Measurements from ENCODE around the gene ABLIM3.

ABLIM3 gene

GRCh38 chr5:149261246-149261645 lies 120.0 kb downstream of the ABLIM3 start:
- in situ Hi-C loops (cut with HindIII; ENCODE audit: low sequenced_read_pairs): no loop called here
- H3K4me3 ChIP-seq (ENCODE audit: low read depth, low read length): no peak overlapping the region
- no peak for DNase-seq (ENCODE audit: low read depth)
- TF ChIP-seq CTCF (IDR thresholded peaks at IDR 0.05; ENCODE audit: low read depth, low read length, missing control alignments): no peak

GRCh38 chr5:149262315-149262714 lies 121.0 kb downstream of the ABLIM3 start:
- no peak for DNase-seq (ENCODE audit: low read depth)
- H3K4me3 ChIP-seq (ENCODE audit: low read depth, low read length): no peak overlapping the region
- in situ Hi-C loops (cut with HindIII; ENCODE audit: low sequenced_read_pairs): no loop called here
- TF ChIP-seq CTCF (IDR thresholded peaks at IDR 0.05; ENCODE audit: low read depth, low read length, missing control alignments): no peak

- in situ Hi-C loops (cut with HindIII; ENCODE audit: low sequenced_read_pairs): no loop called here
- H3K4me3 ChIP-seq (ENCODE audit: low read depth, low read length): no peak overlapping the region
- peak; percentile 45 for TF ChIP-seq CTCF (IDR thresholded peaks at IDR 0.05; ENCODE audit: low read depth, low read length, missing control alignments)
- DNase-seq (ENCODE audit: low read depth): no peak
These were observed 123.3 kb downstream of the ABLIM3 start for GRCh38 chr5:149264439-149265067.

GRCh38 chr5:149265068-149265465 lies 123.8 kb downstream of the ABLIM3 start:
- no peak for TF ChIP-seq CTCF (IDR thresholded peaks at IDR 0.05; ENCODE audit: low read depth, low read length, missing control alignments)
- DNase-seq (ENCODE audit: low read depth): no peak
- no peak overlapping the region for H3K4me3 ChIP-seq (ENCODE audit: low read depth, low read length)
- in situ Hi-C loops (cut with HindIII; ENCODE audit: low sequenced_read_pairs): no loop called here

GRCh38 chr5:149265597-149265996 lies 124.3 kb downstream of the ABLIM3 start:
- TF ChIP-seq CTCF (IDR thresholded peaks at IDR 0.05; ENCODE audit: low read depth, low read length, missing control alignments): peak; percentile 33
- no peak overlapping the region for H3K4me3 ChIP-seq (ENCODE audit: low read depth, low read length)
- no peak for DNase-seq (ENCODE audit: low read depth)
- in situ Hi-C loops (cut with HindIII; ENCODE audit: low sequenced_read_pairs): no loop called here

GRCh38 chr5:149267241-149267973 lies 126.1 kb downstream of the ABLIM3 start:
- no peak overlapping the region for H3K4me3 ChIP-seq (ENCODE audit: low read depth, low read length)
- TF ChIP-seq CTCF (IDR thresholded peaks at IDR 0.05; ENCODE audit: low read depth, low read length, missing control alignments): no peak
- no peak for DNase-seq (ENCODE audit: low read depth)
- in situ Hi-C loops (cut with HindIII; ENCODE audit: low sequenced_read_pairs): no loop called here
